ENCODE measurements around the gene JPH3. TPM values are rescaled to one million over a fixed set of nuclear protein-coding genes. Genes with fewer than 3 reads are reported as not detected.

JPH3 gene
- total RNA-seq, 1 experiment from 2014 or later = 39.0 TPM

- TF ChIP-seq PRDM15 (CRISPR knock-in tag; IDR thresholded peaks at IDR 0.05) (no peak), ZNF512 (CRISPR knock-in tag; IDR thresholded peaks at IDR 0.05; ENCODE audit: borderline replicate concordance) (no peak), ETV6 (CRISPR knock-in tag; IDR thresholded peaks at IDR 0.05) (no peak)
Observed at GRCh38 chr16:87584975-87585374, 17.3 kb upstream of the JPH3 start (continued).

GRCh38 chr16:87585442-87586200 lies 16.7 kb upstream of the JPH3 start:
- H3K4me1 Mint-ChIP-seq = peaks cover 27% of the 10 kb centered on the region
- ATAC-seq (no peak), DNase-seq (ENCODE audit: low spot score) (no peak)
- POLR2A ChIA-PET = no interaction called here
- H3K9me3 Mint-ChIP-seq = peaks cover 4% of the 10 kb centered on the region
- H3K27me3 Mint-ChIP-seq (ENCODE audit: low read depth) = peaks cover 5% of the 10 kb centered on the region; the same call in 1 of the 2 replicates
- H3K36me3 Mint-ChIP-seq = no peaks in the 10 kb centered on the region
- CTCF ChIA-PET = interaction anchor here (1.0 to 11.5 kb wide), 3 partner anchors 14 to 98 kb away, joined by 3 to 235 read pairs (median 52); no protein-coding TSS in a partner anchor
- no peak overlapping the region; the same call in 1 of the 2 replicates for H3K27ac Mint-ChIP-seq
- no peak overlapping the region for H3K4me3 Mint-ChIP-seq
- no peak for TF ChIP-seq GTF2I (CRISPR knock-in tag; conservative IDR thresholded peaks at IDR 0.05)
- 0 out of 2 replicates have a peak, but pooled peaks have one; percentile 43 for TF ChIP-seq RELA (CRISPR knock-in tag; IDR thresholded peaks at IDR 0.05; ENCODE audit: borderline replicate concordance)
- TF ChIP-seq TEAD1 (CRISPR knock-in tag; IDR thresholded peaks at IDR 0.05) = no peak

GRCh38 chr16:87586201-87586782 lies 16.0 kb upstream of the JPH3 start:
- H3K4me3 Mint-ChIP-seq = no peak overlapping the region
- no peaks in the 10 kb centered on the region for H3K9me3 Mint-ChIP-seq
- peak overlapping the region; percentile 89 for H3K27ac Mint-ChIP-seq
- ChIA-PET POLR2A (no interaction called here), CTCF (interaction anchor here (1.4 to 11.5 kb wide), 4 partner anchors 11 to 49 kb away, joined by 3 to 235 read pairs (median 36); no protein-coding TSS in a partner anchor)
- DNase-seq (ENCODE audit: low spot score) (no peak), ATAC-seq (no peak)
- H3K36me3 Mint-ChIP-seq = no peaks in the 10 kb centered on the region
- TF ChIP-seq GABPB1 (CRISPR knock-in tag; IDR thresholded peaks at IDR 0.05) = 0 out of 2 replicates have a peak, but pooled peaks have one; percentile 17
- no peak for TF ChIP-seq ATF2 (CRISPR knock-in tag; IDR thresholded peaks at IDR 0.05; ENCODE audit: borderline replicate concordance, low read depth)
- H3K4me1 Mint-ChIP-seq = peaks cover 27% of the 10 kb centered on the region
- H3K27me3 Mint-ChIP-seq (ENCODE audit: low read depth) = peaks cover 5% of the 10 kb centered on the region; the same call in 1 of the 2 replicates

GRCh38 chr16:87587636-87588035 lies 14.7 kb upstream of the JPH3 start:
- peaks cover 5% of the 10 kb centered on the region; the same call in 1 of the 2 replicates for H3K27me3 Mint-ChIP-seq (ENCODE audit: low read depth)
- no peak overlapping the region for H3K27ac Mint-ChIP-seq
- no peak overlapping the region for H3K4me3 Mint-ChIP-seq
- H3K36me3 Mint-ChIP-seq = no peaks in the 10 kb centered on the region
- H3K4me1 Mint-ChIP-seq = peaks cover 23% of the 10 kb centered on the region
- DNase-seq (ENCODE audit: low spot score) = no peak
- ATAC-seq = no peak
- H3K9me3 Mint-ChIP-seq = no peaks in the 10 kb centered on the region
- POLR2A ChIA-PET = no interaction called here
- CTCF ChIA-PET = interaction anchor here (0.9 to 11.5 kb wide), 6 partner anchors 12 to 182 kb away, joined by 3 to 235 read pairs (median 16); no protein-coding TSS in a partner anchor
- no peak for TF ChIP-seq FOXP4 (CRISPR knock-in tag; IDR thresholded peaks at IDR 0.05)
- no peak for TF ChIP-seq CBFB (CRISPR knock-in tag; IDR thresholded peaks at IDR 0.05; ENCODE audit: low read depth)
- TF ChIP-seq CTCF (IDR thresholded peaks at IDR 0.05) = no peak
- no peak for TF ChIP-seq ZNF416 (CRISPR knock-in tag; IDR thresholded peaks at IDR 0.05)
- TF ChIP-seq ZNF138 (CRISPR knock-in tag; conservative IDR thresholded peaks at IDR 0.05) = no peak
- TF ChIP-seq OVOL2 (CRISPR knock-in tag; IDR thresholded peaks at IDR 0.05; ENCODE audit: borderline replicate concordance) = no peak
- no peak for TF ChIP-seq USF1 (CRISPR knock-in tag; IDR thresholded peaks at IDR 0.05)
- no peak for TF ChIP-seq FOXP1 (CRISPR knock-in tag; IDR thresholded peaks at IDR 0.05; ENCODE audit: borderline replicate concordance)
- no peak for TF ChIP-seq PRRX2 (CRISPR knock-in tag; IDR thresholded peaks at IDR 0.05)
- TF ChIP-seq RELA (CRISPR knock-in tag; IDR thresholded peaks at IDR 0.05; ENCODE audit: borderline replicate concordance) = no peak
